ENCODE results near the gene MAST2.
"Not testable (repeated sequence)": the region's sequence is repeated elsewhere in the genome, so short reads cannot be mapped to it uniquely, and the experiment has no call there.

Gene MAST2

GRCh38 chr1:45843474-45843905 lies 40.1 kb downstream of the MAST2 start:
- Histone ChIP-seq H3K27me3 (ENCODE audit: insufficient read depth, insufficient read length) (no peaks in the 10 kb centered on the region), H3K9me3 (ENCODE audit: insufficient read depth, low read length) (peaks cover 10% of the 10 kb centered on the region; the same call in 1 of the 2 replicates), H3K4me1 (ENCODE audit: insufficient read depth, insufficient read length) (no peaks in the 10 kb centered on the region), H3K36me3 (ENCODE audit: insufficient read depth, insufficient read length, low read length) (peaks cover 16% of the 10 kb centered on the region), H3K4me3 (ENCODE audit: insufficient read length, low read depth) (no peak overlapping the region), H3K9ac (ENCODE audit: insufficient read length, low read depth) (no peak overlapping the region)
- TF ChIP-seq YY1 (IDR thresholded peaks at IDR 0.05; ENCODE audit: insufficient read depth, insufficient read length) (no peak), ZNF274 (IDR thresholded peaks at IDR 0.05; ENCODE audit: low read depth, low read length) (no peak), SUZ12 (IDR thresholded peaks at IDR 0.05; ENCODE audit: extremely low read depth, insufficient read depth, insufficient read length) (no peak)
- no peak for DNase-seq (ENCODE audit: low read depth, low spot score)

DNA sequence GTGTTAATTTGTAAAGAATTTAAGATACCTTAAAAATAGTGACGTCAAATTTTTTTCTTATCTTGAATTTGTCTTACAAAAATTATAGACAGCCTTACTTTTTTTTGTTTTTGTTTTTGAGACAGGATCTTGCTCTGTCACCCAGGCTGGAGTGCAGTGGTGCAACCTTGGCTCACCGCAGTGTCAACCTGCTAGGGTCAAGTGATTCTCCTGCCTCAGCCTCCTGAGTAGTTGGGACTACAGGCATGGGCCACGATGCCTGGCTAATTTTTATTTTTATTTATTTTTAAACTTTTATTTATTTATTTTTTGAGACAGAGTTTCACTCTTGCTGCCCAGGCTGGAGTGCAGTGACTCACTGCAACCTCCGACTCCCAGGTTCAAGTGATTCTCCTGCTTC lies 40.6 kb downstream of the MAST2 start:
- not testable (repeated sequence) for H3K4me3 ChIP-seq (ENCODE audit: insufficient read length, low read depth); DNase-seq (ENCODE audit: low read depth, low spot score); H3K4me1 ChIP-seq (ENCODE audit: insufficient read depth, insufficient read length); H3K27me3 ChIP-seq (ENCODE audit: insufficient read depth, insufficient read length); H3K9ac ChIP-seq (ENCODE audit: insufficient read length, low read depth)
- Histone ChIP-seq H3K36me3 (ENCODE audit: insufficient read depth, insufficient read length, low read length) (peaks cover 11% of the 10 kb centered on the region), H3K9me3 (ENCODE audit: insufficient read depth, low read length) (peaks cover 15% of the 10 kb centered on the region; the same call in 1 of the 2 replicates)

DNA sequence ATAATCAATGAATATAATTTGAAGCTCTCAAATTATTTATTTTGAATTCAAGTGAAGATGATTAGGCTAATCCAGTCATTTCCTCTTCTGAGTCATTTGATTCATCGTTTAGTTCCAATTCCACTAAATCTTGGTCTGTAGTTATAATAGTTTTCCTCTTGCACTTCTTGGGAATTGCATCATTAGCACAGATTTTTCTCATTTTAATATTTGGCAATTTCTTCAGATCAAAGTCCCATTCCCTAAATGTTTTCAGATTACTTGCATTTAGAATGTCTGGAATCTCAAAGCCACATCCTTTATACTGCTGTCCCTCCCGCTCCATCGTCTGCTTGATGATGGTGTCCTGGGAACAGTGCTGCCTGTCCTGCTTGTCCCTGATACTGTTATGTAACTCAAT lies 43.5 kb downstream of the MAST2 start:
- peaks cover 4% of the 10 kb centered on the region for H3K36me3 ChIP-seq (ENCODE audit: insufficient read depth, insufficient read length, low read length)
- H3K9me3 ChIP-seq (ENCODE audit: insufficient read depth, low read length) = peaks cover 30% of the 10 kb centered on the region
- H3K4me1 ChIP-seq (ENCODE audit: insufficient read depth, insufficient read length) = no peaks in the 10 kb centered on the region
- no peak for DNase-seq (ENCODE audit: low read depth, low spot score)
- H3K9ac ChIP-seq (ENCODE audit: insufficient read length, low read depth) = no peak overlapping the region
- no peak overlapping the region for H3K4me3 ChIP-seq (ENCODE audit: insufficient read length, low read depth)
- no peak for TF ChIP-seq SUZ12 (IDR thresholded peaks at IDR 0.05; ENCODE audit: extremely low read depth, insufficient read depth, insufficient read length)
- TF ChIP-seq ZNF274 (IDR thresholded peaks at IDR 0.05; ENCODE audit: low read depth, low read length) = no peak
- no peak for TF ChIP-seq YY1 (IDR thresholded peaks at IDR 0.05; ENCODE audit: insufficient read depth, insufficient read length)
- no peaks in the 10 kb centered on the region for H3K27me3 ChIP-seq (ENCODE audit: insufficient read depth, insufficient read length)

DNA sequence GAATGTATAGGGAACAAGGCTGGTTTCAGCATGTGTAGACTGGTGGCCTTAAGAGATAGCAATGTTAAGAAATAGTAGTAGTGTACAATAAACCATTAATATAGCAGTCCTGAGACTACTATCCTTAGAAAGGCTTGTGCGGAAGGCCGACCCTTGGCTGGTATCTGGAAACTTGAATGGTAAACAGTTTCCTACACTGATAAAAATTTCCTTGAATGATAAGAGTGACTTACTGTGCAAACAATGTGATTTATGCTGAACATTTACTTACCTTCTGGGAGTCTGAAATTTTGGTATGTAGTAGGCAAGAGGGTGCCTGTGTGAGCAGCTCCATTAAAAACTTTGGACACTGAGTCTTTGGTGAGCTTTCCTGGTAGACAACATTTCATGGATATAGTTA lies 44.7 kb downstream of the MAST2 start:
- Histone ChIP-seq H3K27me3 (ENCODE audit: insufficient read depth, insufficient read length) (no peaks in the 10 kb centered on the region), H3K9ac (ENCODE audit: insufficient read length, low read depth) (no peak overlapping the region), H3K4me3 (ENCODE audit: insufficient read length, low read depth) (no peak overlapping the region), H3K9me3 (ENCODE audit: insufficient read depth, low read length) (peaks cover 30% of the 10 kb centered on the region), H3K36me3 (ENCODE audit: insufficient read depth, insufficient read length, low read length) (peaks cover 4% of the 10 kb centered on the region), H3K4me1 (ENCODE audit: insufficient read depth, insufficient read length) (no peaks in the 10 kb centered on the region)
- no peak for TF ChIP-seq SUZ12 (IDR thresholded peaks at IDR 0.05; ENCODE audit: extremely low read depth, insufficient read depth, insufficient read length)
- TF ChIP-seq ZNF274 (IDR thresholded peaks at IDR 0.05; ENCODE audit: low read depth, low read length) = no peak
- no peak for TF ChIP-seq YY1 (IDR thresholded peaks at IDR 0.05; ENCODE audit: insufficient read depth, insufficient read length)
- DNase-seq (ENCODE audit: low read depth, low spot score) = no peak

- Histone ChIP-seq H3K9me3 (ENCODE audit: insufficient read depth, low read length) (peaks cover 30% of the 10 kb centered on the region), H3K36me3 (ENCODE audit: insufficient read depth, insufficient read length, low read length) (peaks cover 4% of the 10 kb centered on the region), H3K4me1 (ENCODE audit: insufficient read depth, insufficient read length) (no peaks in the 10 kb centered on the region), H3K9ac (ENCODE audit: insufficient read length, low read depth) (no peak overlapping the region), H3K27me3 (ENCODE audit: insufficient read depth, insufficient read length) (no peaks in the 10 kb centered on the region), H3K4me3 (ENCODE audit: insufficient read length, low read depth) (no peak overlapping the region)
- no peak for TF ChIP-seq ZNF274 (IDR thresholded peaks at IDR 0.05; ENCODE audit: low read depth, low read length)
- TF ChIP-seq SUZ12 (IDR thresholded peaks at IDR 0.05; ENCODE audit: extremely low read depth, insufficient read depth, insufficient read length) = no peak
- no peak for TF ChIP-seq YY1 (IDR thresholded peaks at IDR 0.05; ENCODE audit: insufficient read depth, insufficient read length)
- no peak for DNase-seq (ENCODE audit: low read depth, low spot score)
Measured at GRCh38 chr1:45848714-45849113, 45.3 kb downstream of the MAST2 start.

DNA sequence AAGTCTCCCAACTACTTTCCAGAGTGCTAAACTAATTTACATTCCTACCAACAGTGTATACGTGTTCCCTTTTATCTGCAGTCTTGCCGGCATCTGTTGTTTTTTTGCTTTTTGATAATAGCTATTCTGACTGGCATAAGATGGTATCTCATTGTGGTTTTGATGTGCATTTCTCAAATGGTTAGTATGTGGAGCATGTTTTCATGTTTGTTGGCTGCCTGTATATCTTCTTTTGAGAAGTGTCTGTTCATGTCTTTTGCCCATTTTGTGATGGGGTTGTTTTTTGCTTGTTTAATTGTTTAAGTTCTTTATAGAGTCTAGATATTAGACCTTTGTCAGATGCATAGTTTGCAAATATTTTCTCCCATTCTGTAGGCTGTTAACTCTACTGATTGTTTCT lies 46.6 kb downstream of the MAST2 start:
- H3K27me3 ChIP-seq (ENCODE audit: insufficient read depth, insufficient read length) = no peaks in the 10 kb centered on the region
- TF ChIP-seq YY1 (IDR thresholded peaks at IDR 0.05; ENCODE audit: insufficient read depth, insufficient read length) (no peak), SUZ12 (IDR thresholded peaks at IDR 0.05; ENCODE audit: extremely low read depth, insufficient read depth, insufficient read length) (no peak), ZNF274 (IDR thresholded peaks at IDR 0.05; ENCODE audit: low read depth, low read length) (no peak)
- no peak overlapping the region for H3K4me3 ChIP-seq (ENCODE audit: insufficient read length, low read depth)
- peaks cover 30% of the 10 kb centered on the region for H3K9me3 ChIP-seq (ENCODE audit: insufficient read depth, low read length)
- peaks cover 4% of the 10 kb centered on the region for H3K36me3 ChIP-seq (ENCODE audit: insufficient read depth, insufficient read length, low read length)
- no peak overlapping the region for H3K9ac ChIP-seq (ENCODE audit: insufficient read length, low read depth)
- no peaks in the 10 kb centered on the region for H3K4me1 ChIP-seq (ENCODE audit: insufficient read depth, insufficient read length)
- no peak for DNase-seq (ENCODE audit: low read depth, low spot score)

DNA sequence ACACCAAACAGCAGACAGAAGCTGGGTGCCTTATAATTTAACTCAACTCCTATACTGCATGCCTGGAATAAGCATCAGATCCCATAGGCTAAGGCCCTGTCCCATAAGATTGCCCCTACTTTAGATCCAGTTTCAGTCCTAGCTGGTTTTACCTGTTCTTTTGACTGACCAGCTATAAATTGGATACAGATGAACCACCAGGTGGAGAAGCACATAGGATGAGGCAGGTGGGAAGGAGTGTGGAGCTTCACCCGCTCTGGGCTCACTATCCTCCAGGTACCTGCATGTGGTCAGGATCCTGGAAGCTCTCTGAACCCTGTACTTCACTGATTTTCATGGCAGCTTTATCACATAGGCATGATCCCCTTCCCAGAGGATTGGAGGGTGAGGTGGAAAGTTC lies 51.3 kb downstream of the MAST2 start:
- Histone ChIP-seq H3K9me3 (ENCODE audit: insufficient read depth, low read length) (peaks cover 8% of the 10 kb centered on the region; the same call in 1 of the 2 replicates), H3K4me3 (ENCODE audit: insufficient read length, low read depth) (no peak overlapping the region), H3K9ac (ENCODE audit: insufficient read length, low read depth) (no peak overlapping the region), H3K27me3 (ENCODE audit: insufficient read depth, insufficient read length) (no peaks in the 10 kb centered on the region), H3K36me3 (ENCODE audit: insufficient read depth, insufficient read length, low read length) (no peaks in the 10 kb centered on the region), H3K4me1 (ENCODE audit: insufficient read depth, insufficient read length) (no peaks in the 10 kb centered on the region)
- DNase-seq (ENCODE audit: low read depth, low spot score) = no peak
- TF ChIP-seq SUZ12 (IDR thresholded peaks at IDR 0.05; ENCODE audit: extremely low read depth, insufficient read depth, insufficient read length) (no peak), YY1 (IDR thresholded peaks at IDR 0.05; ENCODE audit: insufficient read depth, insufficient read length) (no peak), ZNF274 (IDR thresholded peaks at IDR 0.05; ENCODE audit: low read depth, low read length) (no peak)

Measured in NT2/D1 (cell line).